Retina (tissue), 1 donor: ENCODE data around the gene DLD.
"Not testable (repeated sequence)": the region's sequence is repeated elsewhere in the genome, so short reads cannot be mapped to it uniquely, and the experiment has no call there.

Experiments used
- DNase-seq: peaks from one replicate; pipeline ENCODE4 v3.0.0-alpha.2; 2016

The DLD gene

GRCh38 chr7:107874605-107875446, 16.2 kb upstream of the DLD start:
- peak; percentile 62 for DNase-seq

DNA sequence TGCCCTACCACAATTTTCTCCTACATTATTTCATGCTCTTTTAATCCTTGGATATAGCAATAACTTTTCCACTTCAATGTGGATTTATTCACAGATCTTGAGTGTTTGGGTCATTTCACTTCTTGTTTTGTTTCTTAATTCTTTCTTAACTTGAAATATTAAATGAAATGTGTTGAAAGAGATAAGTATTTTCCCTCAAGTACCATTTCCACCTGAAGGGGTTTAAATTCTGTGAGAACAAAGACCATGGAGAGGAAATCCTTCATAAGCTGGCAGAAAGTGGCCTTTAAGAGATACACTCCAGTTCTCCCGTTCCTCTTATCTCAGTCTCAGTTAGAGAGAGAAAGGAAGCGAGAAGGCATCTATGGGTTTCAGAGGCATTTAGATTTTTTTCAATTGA, 14.1 kb upstream of the DLD start:
- no peak for DNase-seq

DNA sequence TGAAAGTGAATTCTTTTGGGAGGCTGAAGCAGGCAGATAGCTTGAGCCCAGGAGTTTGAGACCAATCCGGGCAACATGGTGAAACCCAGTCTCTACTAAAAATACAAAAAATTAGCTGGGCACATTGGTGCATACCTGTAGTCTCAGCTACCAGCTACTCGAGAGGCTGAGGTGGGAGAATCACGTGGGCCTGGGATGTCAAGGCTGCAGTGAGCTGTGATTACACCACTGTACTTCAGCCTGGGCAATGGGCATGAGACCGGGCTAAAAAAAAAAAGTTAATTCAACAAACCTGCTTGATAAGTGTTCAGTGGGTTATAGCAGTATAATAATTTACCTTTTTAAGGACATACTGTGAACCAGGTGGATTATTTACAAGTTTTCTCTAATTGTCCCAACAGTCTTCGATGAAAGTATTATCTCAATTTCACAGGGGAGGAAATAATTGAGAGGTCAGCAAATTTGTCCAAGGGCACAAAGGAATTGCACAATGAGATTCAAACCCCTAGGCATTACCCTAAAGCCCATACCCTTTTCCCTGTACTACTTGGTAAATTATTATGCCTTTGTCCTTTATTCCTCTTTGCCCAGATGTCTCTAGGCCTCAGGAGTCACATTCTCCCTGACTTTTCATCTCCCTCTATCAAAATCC, 13.1 kb upstream of the DLD start:
- no peak for DNase-seq

GRCh38 chr7:107878636-107879035, 12.3 kb upstream of the DLD start:
- DNase-seq = no peak

DNA sequence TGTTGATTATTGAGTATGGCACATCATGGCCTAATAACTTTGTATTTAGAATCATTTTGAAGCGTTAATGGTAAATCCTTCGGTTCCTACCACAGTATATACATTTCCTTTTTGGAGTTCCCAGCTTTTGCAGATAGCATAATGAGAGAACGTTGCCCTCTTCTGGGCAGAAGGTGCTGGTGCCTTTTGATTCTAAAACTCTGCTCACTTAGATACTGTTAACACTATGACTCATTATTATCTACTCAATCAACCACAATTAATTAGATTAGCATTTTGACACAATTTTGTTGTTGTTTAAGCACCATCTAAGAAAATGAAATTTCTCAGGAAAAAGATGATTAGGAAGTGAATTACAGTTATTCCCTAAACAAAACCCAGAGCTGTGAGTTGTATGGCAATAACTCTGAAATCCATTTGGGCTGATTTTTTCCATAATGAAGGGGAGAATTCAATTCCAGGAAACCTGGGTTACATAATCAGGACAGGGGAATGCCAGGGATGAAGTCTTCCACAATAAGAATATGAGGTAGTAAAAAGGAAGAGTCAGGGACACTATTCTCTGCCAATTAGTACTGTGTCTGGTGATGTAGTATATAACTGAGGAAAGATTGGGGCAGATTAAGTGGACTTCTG, 11.5 kb upstream of the DLD start:
- peak; percentile 36 for DNase-seq

GRCh38 chr7:107882766-107883165, 8.2 kb upstream of the DLD start:
- no peak for DNase-seq

DNA sequence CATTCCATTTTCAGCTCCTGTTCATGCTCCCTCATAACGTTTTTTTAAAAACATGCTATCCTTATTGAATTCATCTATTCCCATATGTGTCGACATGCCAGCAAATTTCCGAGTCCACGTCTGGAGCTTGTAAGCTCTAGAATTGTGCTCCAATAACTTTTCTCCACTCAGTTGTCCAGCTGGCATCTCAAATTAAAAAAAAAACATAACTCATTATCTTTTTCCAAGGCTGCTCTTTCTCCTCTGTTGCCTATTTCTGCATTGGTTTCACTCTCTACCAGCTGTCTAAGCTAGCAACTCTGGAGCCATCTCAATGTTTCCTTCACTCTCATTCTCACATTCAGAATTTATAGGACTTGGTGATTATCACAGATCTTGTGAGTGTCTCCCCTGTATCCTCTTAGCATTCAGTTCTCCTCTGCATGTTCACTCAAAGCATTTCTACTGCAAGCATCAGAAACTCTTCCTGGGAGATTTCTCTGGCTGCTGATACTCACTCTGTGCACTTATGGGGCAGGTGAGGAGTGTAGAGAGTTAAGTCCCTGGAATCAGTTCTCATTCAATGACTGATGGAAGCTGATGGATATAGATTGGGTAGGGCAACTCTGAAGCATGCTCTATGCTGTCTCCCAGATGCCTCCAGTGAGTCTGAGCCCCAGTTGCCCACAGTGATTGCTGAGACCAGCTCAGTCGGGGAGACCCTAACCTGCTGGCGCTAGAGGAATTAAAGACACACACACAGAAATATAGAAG, 6.7 kb upstream of the DLD start:
- DNase-seq = no peak

DNA sequence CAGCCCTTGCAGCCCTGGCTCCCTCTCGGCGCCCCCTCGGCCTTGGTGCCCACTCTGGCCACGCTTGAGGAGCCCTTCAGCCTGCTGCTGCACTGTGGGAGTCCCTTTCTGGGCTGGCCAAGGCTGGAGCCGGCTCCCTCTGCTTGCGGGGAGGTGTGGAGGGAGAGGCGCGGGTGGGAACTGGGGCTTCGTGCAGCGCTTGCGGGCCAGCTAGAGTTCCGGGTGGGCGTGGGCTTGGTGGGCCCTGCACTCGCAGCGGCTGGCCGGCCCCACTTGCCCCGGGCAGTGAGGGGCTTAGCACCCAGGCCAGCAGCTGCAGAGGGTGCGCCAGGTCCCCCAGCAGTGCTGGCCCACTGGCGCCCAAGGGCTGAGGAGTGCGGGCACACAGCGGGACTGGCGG, 3.2 kb upstream of the DLD start:
- not testable (repeated sequence) for DNase-seq

DNA sequence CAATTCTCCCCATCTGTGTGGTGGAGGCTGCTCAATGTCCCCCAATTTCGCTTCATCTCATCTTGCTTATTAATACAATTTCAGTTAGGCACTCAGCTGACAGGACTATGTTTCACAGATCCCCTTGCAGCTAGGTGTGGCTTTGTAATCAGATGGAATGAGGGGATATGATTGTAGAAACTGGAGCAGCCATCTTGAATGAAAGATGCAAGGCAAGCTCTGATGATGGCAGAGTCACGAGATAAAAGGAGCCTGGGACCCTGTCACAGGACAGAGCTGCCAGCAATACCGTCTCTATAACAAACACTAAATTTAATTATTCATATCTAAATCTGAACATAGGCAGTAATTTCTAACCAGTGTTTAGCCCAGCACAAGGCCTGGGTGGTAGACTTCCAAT, 991 bp upstream of the DLD start:
- no peak for DNase-seq

GRCh38 chr7:107890493-107890961, 456 bp upstream of the DLD start:
- no peak for DNase-seq

DNA sequence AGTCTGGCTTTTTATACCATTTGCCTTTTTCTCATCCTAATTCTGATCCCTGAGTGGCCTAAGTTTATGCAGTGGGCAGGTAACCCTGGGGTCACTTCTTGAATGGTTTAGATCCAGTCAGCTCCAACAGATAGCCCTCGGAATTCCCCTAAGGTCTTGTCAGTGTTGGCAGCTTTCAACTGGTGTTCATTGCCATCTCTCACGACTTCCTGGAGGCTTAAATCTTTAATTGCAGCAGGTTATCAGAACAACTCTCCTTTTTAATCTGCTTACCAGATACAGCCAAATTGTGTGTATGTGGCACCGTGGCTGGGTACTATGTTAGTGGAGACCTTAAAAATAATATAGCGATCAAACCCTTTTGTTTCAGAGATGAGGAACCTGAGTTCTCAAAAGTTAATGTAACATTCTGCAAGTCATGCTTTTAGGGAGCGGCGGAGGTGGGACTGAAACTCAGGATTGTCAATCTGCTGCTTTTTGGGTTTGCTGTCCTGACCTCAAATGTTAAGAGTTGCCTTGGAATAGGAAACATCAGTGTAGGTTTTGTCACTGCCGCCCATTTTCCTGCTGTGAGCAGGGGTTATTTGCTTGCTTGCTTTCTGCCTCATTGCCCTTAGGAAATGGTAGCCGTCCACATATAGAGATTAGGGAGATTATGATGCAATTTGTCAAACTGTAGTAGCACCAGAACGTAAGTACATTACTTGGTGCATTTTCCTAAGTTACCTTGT, 818 bp downstream of the DLD start:
- peak; percentile 3 for DNase-seq

DNA sequence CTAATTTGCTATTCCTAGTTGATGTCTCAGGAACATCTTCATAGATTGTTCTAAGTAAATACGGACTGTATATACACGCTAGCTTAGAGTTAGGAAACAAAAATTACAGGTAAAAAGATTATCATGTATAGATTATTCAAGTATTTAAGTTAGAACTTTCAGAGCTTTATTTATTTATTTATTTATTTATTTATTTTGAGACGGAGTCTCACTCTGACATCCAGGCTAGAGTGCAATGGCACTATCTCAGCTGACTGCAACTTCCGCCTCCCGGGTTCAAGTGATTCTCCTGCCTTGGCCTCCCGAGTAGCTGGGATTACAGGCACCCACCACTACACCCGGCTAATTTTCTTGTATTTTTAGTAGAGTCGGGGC, 1.4 kb downstream of the DLD start:
- not testable (repeated sequence) for DNase-seq

- no peak for DNase-seq
Measured at GRCh38 chr7:107898997-107899594, 8.1 kb downstream of the DLD start.

- no peak for DNase-seq
Measured at GRCh38 chr7:107900496-107901015, 9.6 kb downstream of the DLD start.

GRCh38 chr7:107902381-107902780, 11.4 kb downstream of the DLD start:
- no peak for DNase-seq

- no peak for DNase-seq
Measured at GRCh38 chr7:107907790-107908189, 16.8 kb downstream of the DLD start.

DNA sequence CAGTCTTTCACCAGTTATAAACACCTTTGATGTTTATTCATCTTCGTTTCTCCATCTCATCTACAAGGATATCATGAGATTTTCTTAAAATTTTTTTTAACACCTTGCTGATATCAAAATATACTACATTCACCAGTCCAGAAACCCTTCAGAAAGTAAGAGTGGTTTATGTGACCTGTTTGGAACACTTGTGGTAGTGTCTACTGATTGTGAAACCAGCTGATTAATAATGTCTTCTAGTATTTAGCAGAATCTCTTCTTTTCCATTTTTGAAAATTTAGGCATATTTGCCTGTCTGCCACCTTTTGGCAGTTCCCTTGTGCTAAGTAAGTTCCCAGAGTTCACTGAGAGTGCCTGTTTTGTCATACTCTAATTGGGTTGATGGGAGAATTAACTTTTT, 18.5 kb downstream of the DLD start:
- DNase-seq = no peak

- no peak for DNase-seq
Measured at GRCh38 chr7:107911981-107912380, 21.0 kb downstream of the DLD start.

DNA sequence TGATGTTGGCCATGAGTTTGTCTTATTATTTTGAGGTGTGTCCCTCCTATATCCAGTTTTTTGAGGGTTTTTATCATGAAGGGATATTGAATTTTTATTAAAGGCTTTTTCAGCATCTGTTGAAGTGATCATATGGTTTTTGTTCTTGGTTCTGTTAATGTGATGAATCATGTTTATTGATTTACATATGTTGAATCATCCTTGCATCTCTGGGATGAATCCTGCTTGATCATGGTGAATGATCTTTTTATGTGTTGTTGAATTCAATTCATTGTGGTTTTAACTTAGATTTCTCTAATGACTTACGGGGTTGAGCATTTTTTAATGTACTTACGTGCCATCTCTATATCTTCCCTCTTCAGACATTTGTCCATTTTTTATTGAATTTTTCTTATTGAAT, 22.9 kb downstream of the DLD start:
- DNase-seq = no peak

GRCh38 chr7:107914831-107915230, 23.8 kb downstream of the DLD start:
- DNase-seq = no peak

DNA sequence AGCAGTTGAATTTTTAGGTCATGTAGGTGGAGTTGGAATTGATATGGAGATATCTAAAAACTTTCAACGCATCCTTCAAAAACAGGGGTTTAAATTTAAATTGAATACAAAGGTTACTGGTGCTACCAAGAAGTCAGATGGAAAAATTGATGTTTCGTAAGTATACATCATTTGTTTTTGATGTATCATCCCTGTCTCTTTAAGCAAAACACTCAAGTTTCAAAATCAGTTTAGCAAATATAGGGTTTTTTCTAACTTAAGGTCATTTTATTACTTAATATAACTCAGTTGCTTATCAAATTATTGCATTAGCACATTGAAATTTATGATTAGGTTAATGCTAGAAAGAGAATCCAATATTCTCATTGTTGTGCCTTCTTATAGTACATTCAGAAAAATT, 24.6 kb downstream of the DLD start:
- DNase-seq = no peak
